ENCODE results near the gene TRIM26.

DNA sequence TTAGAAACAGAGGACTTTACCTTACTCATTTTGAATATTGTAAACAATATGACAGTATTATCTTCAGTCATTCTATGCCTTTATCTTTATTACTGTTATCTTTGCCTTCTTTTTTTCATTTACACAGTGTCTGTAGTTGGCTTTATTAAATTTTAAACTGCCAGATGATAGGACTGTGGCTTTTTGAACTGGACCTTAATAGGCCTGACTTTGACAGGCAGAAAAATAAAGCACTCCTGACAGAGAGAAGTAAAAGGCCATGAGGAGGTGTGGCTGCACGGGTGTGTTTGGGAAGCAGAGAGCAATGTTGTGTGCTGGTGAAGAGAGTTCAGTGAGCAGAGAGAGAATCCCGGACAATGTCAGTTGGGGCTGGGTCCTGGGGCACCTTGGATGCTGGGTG lies 69.4 kb downstream of the TRIM26 start:
- TF ChIP-seq, protein P1, sequence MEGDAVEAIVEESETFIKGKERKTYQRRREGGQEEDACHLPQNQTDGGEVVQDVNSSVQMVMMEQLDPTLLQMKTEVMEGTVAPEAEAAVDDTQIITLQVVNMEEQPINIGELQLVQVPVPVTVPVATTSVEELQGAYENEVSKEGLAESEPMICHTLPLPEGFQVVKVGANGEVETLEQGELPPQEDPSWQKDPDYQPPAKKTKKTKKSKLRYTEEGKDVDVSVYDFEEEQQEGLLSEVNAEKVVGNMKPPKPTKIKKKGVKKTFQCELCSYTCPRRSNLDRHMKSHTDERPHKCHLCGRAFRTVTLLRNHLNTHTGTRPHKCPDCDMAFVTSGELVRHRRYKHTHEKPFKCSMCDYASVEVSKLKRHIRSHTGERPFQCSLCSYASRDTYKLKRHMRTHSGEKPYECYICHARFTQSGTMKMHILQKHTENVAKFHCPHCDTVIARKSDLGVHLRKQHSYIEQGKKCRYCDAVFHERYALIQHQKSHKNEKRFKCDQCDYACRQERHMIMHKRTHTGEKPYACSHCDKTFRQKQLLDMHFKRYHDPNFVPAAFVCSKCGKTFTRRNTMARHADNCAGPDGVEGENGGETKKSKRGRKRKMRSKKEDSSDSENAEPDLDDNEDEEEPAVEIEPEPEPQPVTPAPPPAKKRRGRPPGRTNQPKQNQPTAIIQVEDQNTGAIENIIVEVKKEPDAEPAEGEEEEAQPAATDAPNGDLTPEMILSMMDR (IDR thresholded peaks at IDR 0.05), result no peak
- TF ChIP-seq POLR2A (IDR thresholded peaks at IDR 0.05), result no peak

Data from lower leg skin (tissue), 3 donors.